Activated CD8-positive, alpha-beta memory T cell treated with anti-CD3 and anti-CD28 coated beads for 36 hours (primary cell): ENCODE data around the gene STARD10. TPM values are rescaled to one million over a fixed set of nuclear protein-coding genes. Genes with fewer than 3 reads are reported as not detected.
"Not testable (repeated sequence)": the region's sequence is repeated elsewhere in the genome, so short reads cannot be mapped to it uniquely, and the experiment has no call there.

Experiments used
- CTCF ChIA-PET: fragments of 350-600 bp; sonication (Branson Sonifier 250); formaldehyde crosslinking; loops from one replicate; lab custom pipeline; 2021; ENCODE audit warnings: antibody characterized with exemption; lab: Charles Lee
- POLR2A ChIA-PET: fragments of 350-600 bp; sonication (Branson Sonifier 250); formaldehyde crosslinking; loops from one replicate; lab custom pipeline; 2021; ENCODE audit warnings: antibody characterized with exemption; lab: Charles Lee
- total RNA-seq, 2 experiments: library from RNA; stranded (reverse); gene quantifications; one replicate each; pipeline ENCODE4 v1.2.3, GENCODE V29; 2021

STARD10 gene
- total RNA-seq, 2 experiments from 2014 or later, result 7.8 to 11.4 TPM

GRCh38 chr11:72814286-72815109 is 20.7 kb upstream of the STARD10 start, which contains the start of gene ATG16L2:
TSS of gene ATG16L2 (plus strand) at chr11:72814411. CDS start at chr11:72814446, 35 bp downstream.
- POLR2A ChIA-PET, result interaction anchor here (0.7 to 2.4 kb wide), 3 partner anchors 13 to 89 kb away, joined by 5 to 8 read pairs (median 7); partner anchors contain the start of gene STARD10
- CTCF ChIA-PET, result interaction anchor here (1.3 to 2.1 kb wide), 4 partner anchors 12 to 131 kb away, joined by 3 to 7 read pairs (median 6); no protein-coding TSS in a partner anchor

- ChIA-PET POLR2A (interaction anchor here (0.6 to 2.4 kb wide), 7 partner anchors 20 to 329 kb away, joined by 3 to 9 read pairs (median 4); partner anchors contain the start of genes FCHSD2 and STARD10), CTCF (interaction anchor here (1.0 to 4.0 kb wide), 11 partner anchors 8 to 365 kb away, joined by 3 to 21 read pairs (median 6); partner anchors contain the start of gene STARD10)
Observed at GRCh38 chr11:72813740-72814285, 20.0 kb upstream of the STARD10 start.

- ChIA-PET CTCF (interaction anchor here (0.8 to 4.0 kb wide), 15 partner anchors 9 to 365 kb away, joined by 3 to 21 read pairs (median 4); partner anchors contain the start of gene STARD10), POLR2A (interaction anchor here (0.6 to 2.4 kb wide), 10 partner anchors 10 to 329 kb away, joined by 3 to 9 read pairs (median 4); partner anchors contain the start of genes FCHSD2 and STARD10)
Observed at GRCh38 chr11:72812967-72813739, 19.3 kb upstream of the STARD10 start.

- CTCF ChIA-PET, result interaction anchor here (0.8 to 4.0 kb wide), 14 partner anchors 10 to 129 kb away, joined by 3 to 21 read pairs (median 6); partner anchors contain the start of gene STARD10
- POLR2A ChIA-PET, result interaction anchor here (0.6 to 2.4 kb wide), 6 partner anchors 11 to 109 kb away, joined by 3 to 8 read pairs (median 5); no protein-coding TSS in a partner anchor
Observed at GRCh38 chr11:72812604-72812966, 18.7 kb upstream of the STARD10 start.

GRCh38 chr11:72811686-72812085 is 17.8 kb upstream of the STARD10 start:
- POLR2A ChIA-PET, result not testable (repeated sequence)
- CTCF ChIA-PET, result interaction anchor here (0.6 to 4.0 kb wide), 5 partner anchors 17 to 171 kb away, joined by 3 to 21 read pairs (median 5); partner anchors contain the start of gene STARD10

GRCh38 chr11:72808331-72808798 is 14.5 kb upstream of the STARD10 start:
- ChIA-PET CTCF (no interaction called here), POLR2A (no interaction called here)

- ChIA-PET POLR2A (no interaction called here), CTCF (interaction anchor here (0.6 to 0.9 kb wide), 3 partner anchors 14 to 553 kb away, joined by 3 to 4 read pairs (median 3); partner anchors contain the start of gene STARD10)
Observed at GRCh38 chr11:72807792-72808191, 13.9 kb upstream of the STARD10 start.

- POLR2A ChIA-PET, result no interaction called here
- CTCF ChIA-PET, result interaction anchor here (0.6 to 0.9 kb wide), 3 partner anchors 13 to 554 kb away, joined by 3 to 4 read pairs (median 3); partner anchors contain the start of gene STARD10
Observed at GRCh38 chr11:72807021-72807693, 13.3 kb upstream of the STARD10 start.

- CTCF ChIA-PET, result not testable (repeated sequence)
- POLR2A ChIA-PET, result interaction anchor here (0.6 kb wide), 1 partner anchor 69 kb away, joined by 3 read pairs; no protein-coding TSS in a partner anchor
Observed at GRCh38 chr11:72806378-72806777, 12.5 kb upstream of the STARD10 start.

- CTCF ChIA-PET, result no interaction called here
- POLR2A ChIA-PET, result no interaction called here
Observed at GRCh38 chr11:72805216-72805615, 11.4 kb upstream of the STARD10 start.

- ChIA-PET CTCF (no interaction called here), POLR2A (interaction anchor here (0.6 to 1.1 kb wide), 2 partner anchors 8 to 76 kb away, joined by 3 to 4 read pairs; partner anchors contain the start of gene STARD10)
Observed at GRCh38 chr11:72802822-72803221, 9.0 kb upstream of the STARD10 start.

- ChIA-PET POLR2A (interaction anchor here (1.1 kb wide), 1 partner anchor 13 kb away, joined by 3 read pairs; no protein-coding TSS in a partner anchor), CTCF (no interaction called here)
Observed at GRCh38 chr11:72799441-72799840, 5.6 kb upstream of the STARD10 start.

GRCh38 chr11:72798361-72798760 is 4.5 kb upstream of the STARD10 start:
- POLR2A ChIA-PET, result interaction anchor here (1.1 kb wide), 1 partner anchor 15 kb away, joined by 3 read pairs; no protein-coding TSS in a partner anchor
- CTCF ChIA-PET, result interaction anchor here (0.7 kb wide), 1 partner anchor 73 kb away, joined by 3 read pairs; no protein-coding TSS in a partner anchor

- POLR2A ChIA-PET, result interaction anchor here (1.3 to 1.9 kb wide), 4 partner anchors 20 to 71 kb away, joined by 3 to 9 read pairs (median 4); no protein-coding TSS in a partner anchor
Observed at GRCh38 chr11:72793076-72793424, 797 bp downstream of the STARD10 start.

GRCh38 chr11:72792437-72793021 is 1.3 kb downstream of the STARD10 start:
- ChIA-PET CTCF (interaction anchor here (0.6 to 4.3 kb wide), 11 partner anchors 10 to 108 kb away, joined by 3 to 59 read pairs (median 3); no protein-coding TSS in a partner anchor), POLR2A (interaction anchor here (1.5 to 1.9 kb wide), 2 partner anchors 21 to 70 kb away, joined by 3 to 9 read pairs; no protein-coding TSS in a partner anchor)

More at GRCh38 chr11:72793076-72793424, 797 bp downstream of the STARD10 start:
- CTCF ChIA-PET, result interaction anchor here (0.9 to 4.3 kb wide), 10 partner anchors 11 to 109 kb away, joined by 3 to 59 read pairs (median 5); no protein-coding TSS in a partner anchor

GRCh38 chr11:72791228-72791627 is 2.6 kb downstream of the STARD10 start:
- ChIA-PET CTCF (interaction anchor here (3.7 kb wide), 1 partner anchor 107 kb away, joined by 15 read pairs; no protein-coding TSS in a partner anchor), POLR2A (interaction anchor here (1.7 kb wide), 1 partner anchor 10 kb away, joined by 5 read pairs; no protein-coding TSS in a partner anchor)
